ENCODE results near the gene ARID5B.

ARID5B gene

DNA sequence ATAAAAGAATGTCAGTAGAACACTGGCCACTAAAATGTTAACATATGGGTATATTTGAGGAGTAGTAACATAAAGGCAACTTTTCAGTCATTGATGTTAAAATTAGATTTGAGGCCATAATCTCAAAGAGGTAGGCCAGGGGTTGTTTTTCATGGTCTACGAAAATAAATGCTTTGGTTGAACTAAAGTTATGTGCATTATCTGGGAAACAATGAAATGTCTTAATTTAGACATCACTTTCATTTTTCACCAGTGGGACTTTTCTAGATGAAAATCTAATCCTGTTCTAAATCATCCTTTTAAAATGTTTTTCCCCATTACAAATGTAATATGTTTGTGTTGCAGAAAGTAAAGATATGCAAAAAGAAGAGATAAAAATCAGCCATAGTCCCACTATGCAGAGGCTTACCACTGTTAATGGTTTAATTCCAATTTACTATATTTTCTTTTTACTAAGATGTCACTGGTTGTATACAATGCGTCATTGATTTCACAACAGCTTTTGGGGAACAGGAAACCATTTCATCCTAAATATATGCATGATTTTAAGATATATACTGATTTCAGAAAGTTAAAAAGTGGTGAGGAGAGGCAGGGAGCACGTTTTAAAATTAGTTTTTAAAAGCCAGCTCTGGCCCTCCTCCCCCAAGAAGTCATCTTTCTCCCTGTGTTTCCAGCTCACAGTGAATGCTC is 64.3 kb downstream of the ARID5B start:
- Histone ChIP-seq H3K9me3 (ENCODE audit: control insufficient read depth, insufficient read depth, low read depth, low read length) (no peaks in the 10 kb centered on the region), H3K27ac (ENCODE audit: extremely low read depth, low read depth, low read length) (no peak overlapping the region), H3K36me3 (ENCODE audit: control insufficient read depth in 2 of 2, insufficient read depth in 1 of 2, low read length in 2 of 2) (no peaks in the 10 kb centered on the region), H3K4me1 (ENCODE audit: control insufficient read depth, insufficient read depth, low read length) (no peaks in the 10 kb centered on the region; the same call in 1 of the 2 replicates), H3K4me3 (ENCODE audit: low read depth, low read length) (no peak overlapping the region)
- POLR2A ChIA-PET = no interaction called here
- CTCF ChIA-PET = interaction anchor here (0.6 to 1.2 kb wide), 2 partner anchors 10 to 279 kb away, joined by 3 to 4 read pairs; no protein-coding TSS in a partner anchor
- TF ChIP-seq ZNF155 (tag by site-specific recombination; IDR thresholded peaks at IDR 0.05) (no peak), ZNF610 (tag by site-specific recombination; IDR thresholded peaks at IDR 0.05; ENCODE audit: borderline replicate concordance) (no peak)

DNA sequence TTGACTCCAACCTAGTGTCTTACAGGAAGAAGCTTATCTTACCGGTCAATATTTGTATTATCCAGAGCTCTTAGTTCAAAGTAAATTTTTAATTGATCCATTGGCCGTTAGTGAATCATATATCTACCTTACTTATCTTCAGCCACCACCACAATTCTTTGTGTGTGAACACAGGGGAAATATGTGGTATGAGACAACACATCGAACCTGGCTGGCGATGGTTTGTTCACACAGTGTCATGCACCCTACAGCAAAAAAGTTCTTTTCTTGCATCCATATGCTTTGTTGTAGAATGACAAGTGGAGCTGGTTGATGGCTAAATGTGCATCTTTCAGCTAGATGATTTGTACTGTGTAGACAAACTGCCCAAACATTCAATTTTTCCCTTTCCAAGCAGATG is 65.8 kb downstream of the ARID5B start:
- TF ChIP-seq ZNF184 (tag by site-specific recombination; IDR thresholded peaks at IDR 0.05) (no peak), ZNF174 (tag by site-specific recombination; IDR thresholded peaks at IDR 0.05) (no peak), ZNF423 (tag by site-specific recombination; IDR thresholded peaks at IDR 0.05) (no peak), TRIM28 (IDR thresholded peaks at IDR 0.05; ENCODE audit: borderline replicate concordance, low read length) (no peak), KLF7 (tag by site-specific recombination; IDR thresholded peaks at IDR 0.05; ENCODE audit: borderline replicate concordance) (no peak), ZNF2 (tag by site-specific recombination; IDR thresholded peaks at IDR 0.05) (no peak), ZNF16 (tag by site-specific recombination; IDR thresholded peaks at IDR 0.05; ENCODE audit: low read depth) (no peak), ZSCAN30 (tag by site-specific recombination; IDR thresholded peaks at IDR 0.05) (no peak), ZNF37A (tag by site-specific recombination; IDR thresholded peaks at IDR 0.05) (no peak), ZSCAN16 (tag by site-specific recombination; IDR thresholded peaks at IDR 0.05) (no peak), SP3 (tag by site-specific recombination; IDR thresholded peaks at IDR 0.05) (no peak), ZNF311 (tag by site-specific recombination; IDR thresholded peaks at IDR 0.05; ENCODE audit: borderline replicate concordance) (no peak), KLF9 (tag by site-specific recombination; IDR thresholded peaks at IDR 0.05; ENCODE audit: low read depth) (no peak)
- TF ChIP-seq, protein P1, sequence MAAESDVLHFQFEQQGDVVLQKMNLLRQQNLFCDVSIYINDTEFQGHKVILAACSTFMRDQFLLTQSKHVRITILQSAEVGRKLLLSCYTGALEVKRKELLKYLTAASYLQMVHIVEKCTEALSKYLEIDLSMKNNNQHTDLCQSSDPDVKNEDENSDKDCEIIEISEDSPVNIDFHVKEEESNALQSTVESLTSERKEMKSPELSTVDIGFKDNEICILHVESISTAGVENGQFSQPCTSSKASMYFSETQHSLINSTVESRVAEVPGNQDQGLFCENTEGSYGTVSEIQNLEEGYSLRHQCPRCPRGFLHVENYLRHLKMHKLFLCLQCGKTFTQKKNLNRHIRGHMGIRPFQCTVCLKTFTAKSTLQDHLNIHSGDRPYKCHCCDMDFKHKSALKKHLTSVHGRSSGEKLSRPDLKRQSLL (tag by site-specific recombination; IDR thresholded peaks at IDR 0.05) = no peak
- H3K27ac ChIP-seq (ENCODE audit: extremely low read depth, low read depth, low read length) = no peak overlapping the region
- ChIA-PET POLR2A (no interaction called here), CTCF (interaction anchor here (1.2 kb wide), 1 partner anchor 278 kb away, joined by 4 read pairs; no protein-coding TSS in a partner anchor)
- H3K36me3 ChIP-seq (ENCODE audit: control insufficient read depth in 2 of 2, insufficient read depth in 1 of 2, low read length in 2 of 2) = no peaks in the 10 kb centered on the region
- H3K4me3 ChIP-seq (ENCODE audit: low read depth, low read length) = no peak overlapping the region
- H3K9me3 ChIP-seq (ENCODE audit: control insufficient read depth, insufficient read depth, low read depth, low read length) = no peaks in the 10 kb centered on the region
- H3K4me1 ChIP-seq (ENCODE audit: control insufficient read depth, insufficient read depth, low read length) = no peaks in the 10 kb centered on the region; the same call in 1 of the 2 replicates

DNA sequence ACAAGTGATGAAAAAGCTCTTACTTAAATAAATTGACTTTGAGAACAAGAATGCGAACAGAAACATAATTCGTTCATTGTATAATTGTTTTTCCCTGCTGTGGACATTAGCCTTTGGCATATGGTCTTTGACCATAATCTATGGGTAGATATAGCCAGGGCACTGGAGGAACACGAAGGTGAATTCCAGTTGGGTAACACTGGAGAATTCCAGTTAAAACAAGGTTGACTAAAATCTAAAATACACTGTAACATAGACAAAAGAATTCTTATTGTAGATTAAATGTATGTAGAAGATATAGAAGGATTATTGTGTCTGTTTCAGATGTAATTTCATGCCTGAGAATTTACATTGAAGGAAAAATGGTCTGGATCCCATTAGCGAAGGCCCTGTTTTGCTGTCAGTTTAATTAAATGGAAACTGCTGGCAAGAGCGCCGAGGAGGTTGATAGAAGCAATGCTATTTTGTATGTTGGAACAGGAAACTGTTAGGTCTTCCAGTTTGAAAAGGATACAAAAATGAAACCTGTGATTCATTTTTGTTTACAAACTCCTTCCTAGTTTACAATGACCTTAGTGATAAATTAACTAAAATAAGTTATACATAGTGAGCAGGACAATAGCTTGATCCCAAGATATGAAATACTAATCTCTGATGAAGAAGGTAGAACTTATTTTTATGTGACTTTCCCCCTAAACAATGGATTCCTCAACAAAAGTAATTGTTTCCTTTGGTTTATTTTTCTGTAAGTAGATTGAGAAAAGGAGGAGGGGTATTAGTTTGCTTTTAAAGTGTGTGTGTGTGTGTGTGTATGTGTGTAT is 68.9 kb downstream of the ARID5B start:
- TF ChIP-seq ZNF530 (tag by site-specific recombination; IDR thresholded peaks at IDR 0.05; ENCODE audit: low read depth) (no peak), OVOL3 (tag by site-specific recombination; IDR thresholded peaks at IDR 0.05) (no peak), ZNF350 (tag by site-specific recombination; IDR thresholded peaks at IDR 0.05) (no peak), ZNF202 (tag by site-specific recombination; IDR thresholded peaks at IDR 0.05; ENCODE audit: borderline replicate concordance) (no peak), REPIN1 (tag by site-specific recombination; IDR thresholded peaks at IDR 0.05; ENCODE audit: low read depth) (no peak), GFI1B (tag by site-specific recombination; IDR thresholded peaks at IDR 0.05) (no peak), ZNF626 (tag by site-specific recombination; IDR thresholded peaks at IDR 0.05) (no peak), ZNF133 (tag by site-specific recombination; IDR thresholded peaks at IDR 0.05) (no peak)
- TF ChIP-seq, protein P2, sequence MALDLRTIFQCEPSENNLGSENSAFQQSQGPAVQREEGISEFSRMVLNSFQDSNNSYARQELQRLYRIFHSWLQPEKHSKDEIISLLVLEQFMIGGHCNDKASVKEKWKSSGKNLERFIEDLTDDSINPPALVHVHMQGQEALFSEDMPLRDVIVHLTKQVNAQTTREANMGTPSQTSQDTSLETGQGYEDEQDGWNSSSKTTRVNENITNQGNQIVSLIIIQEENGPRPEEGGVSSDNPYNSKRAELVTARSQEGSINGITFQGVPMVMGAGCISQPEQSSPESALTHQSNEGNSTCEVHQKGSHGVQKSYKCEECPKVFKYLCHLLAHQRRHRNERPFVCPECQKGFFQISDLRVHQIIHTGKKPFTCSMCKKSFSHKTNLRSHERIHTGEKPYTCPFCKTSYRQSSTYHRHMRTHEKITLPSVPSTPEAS (tag by site-specific recombination; IDR thresholded peaks at IDR 0.05) = 0 out of 2 replicates have a peak, but pooled peaks have one; percentile 40
- CTCF ChIA-PET = interaction anchor here (0.6 kb wide), 1 partner anchor 46 kb away, joined by 4 read pairs; no protein-coding TSS in a partner anchor
- Histone ChIP-seq H3K4me1 (ENCODE audit: control insufficient read depth, insufficient read depth, low read length) (peaks cover 19% of the 10 kb centered on the region), H3K36me3 (ENCODE audit: control insufficient read depth in 2 of 2, insufficient read depth in 1 of 2, low read length in 2 of 2) (no peaks in the 10 kb centered on the region), H3K4me3 (ENCODE audit: low read depth, low read length) (no peak overlapping the region), H3K9me3 (ENCODE audit: control insufficient read depth, insufficient read depth, low read depth, low read length) (no peaks in the 10 kb centered on the region), H3K27ac (ENCODE audit: extremely low read depth, low read depth, low read length) (no peak overlapping the region)
- POLR2A ChIA-PET = no interaction called here

Data from HEK293 (cell line).